NCI-H2107 treated with DMSO at 0.1 percent for 48 hours (cell line): ENCODE measurements around the gene FAM50A.
A peak's percentile ranks its signal among the peaks of the same experiment; 100 is the strongest.
"Not testable (repeated sequence)": the region's sequence is repeated elsewhere in the genome, so short reads cannot be mapped to it uniquely, and the experiment has no call there.

Source experiments
- DNase-seq: peaks from one replicate; lab custom pipeline; 2025; ENCODE audit not compliant: unreplicated experiment; lab: John Stamatoyannopoulos, UW

The FAM50A gene

GRCh38 chrX:154482786-154483185 lies 38.8 kb downstream of the FAM50A start:
- DNase-seq, result no peak

GRCh38 chrX:154483325-154483724 lies 39.4 kb downstream of the FAM50A start:
- DNase-seq, result no peak

- DNase-seq, result no peak
Measured at GRCh38 chrX:154484255-154485149, 40.6 kb downstream of the FAM50A start.

- peak; percentile 20 for DNase-seq
Measured at GRCh38 chrX:154485150-154486051, 41.5 kb downstream of the FAM50A start.

- no peak for DNase-seq
Measured at GRCh38 chrX:154486052-154486395, 42.1 kb downstream of the FAM50A start.

- DNase-seq, result no peak
Measured at GRCh38 chrX:154486396-154487207, 42.7 kb downstream of the FAM50A start, which contains the start of gene UBL4A. Gene UBL4A (minus strand): TSS chrX:154486615. CDS start chrX:154486584, 31 bp downstream.

- no peak for DNase-seq
Measured at GRCh38 chrX:154487518-154488290, 43.8 kb downstream of the FAM50A start.

GRCh38 chrX:154488336-154489075 lies 44.6 kb downstream of the FAM50A start:
- DNase-seq, result no peak

- DNase-seq, result no peak
Measured at GRCh38 chrX:154489182-154489581, 45.2 kb downstream of the FAM50A start.

- no peak for DNase-seq
Measured at GRCh38 chrX:154490021-154490413, 46.1 kb downstream of the FAM50A start.

- peak; percentile 81 for DNase-seq
Measured at GRCh38 chrX:154490414-154491083, 46.6 kb downstream of the FAM50A start, which contains the start of gene SLC10A3. Gene SLC10A3 (minus strand): TSS chrX:154490629. CDS start chrX:154488940, 1,689 bp downstream.

GRCh38 chrX:154494715-154495114 lies 50.8 kb downstream of the FAM50A start:
- DNase-seq, result no peak

- no peak for DNase-seq
Measured at GRCh38 chrX:154495472-154495922, 51.6 kb downstream of the FAM50A start.

GRCh38 chrX:154496591-154497137 lies 52.7 kb downstream of the FAM50A start:
- not testable (repeated sequence) for DNase-seq
